Endothelial cell of umbilical vein (primary cell): Measurements from ENCODE around the gene MEF2D. TPM values are rescaled to one million over a fixed set of nuclear protein-coding genes. Genes with fewer than 3 reads are reported as not detected.

ENCODE experiments used
- BruUV-seq: library from RNA; stranded (reverse); fragments of 400-500 nt; replicated peaks from 2 replicates; lab custom pipeline; 2021; lab: Mats Ljungman, UMichigan
- CTCF ChIA-PET: fragments of 300-600, 350-600 bp; sonication (Branson Sonifier 250); formaldehyde crosslinking; loops from one replicate; lab custom pipeline; 2021; ENCODE audit warnings: antibody characterized with exemption, inconsistent platforms; lab: Charles Lee
- POLR2A ChIA-PET: fragments of 300-600, 350-600 bp; sonication (Branson Sonifier 250); formaldehyde crosslinking; loops from one replicate; lab custom pipeline; 2021; ENCODE audit warnings: antibody characterized with exemption, inconsistent platforms; lab: Charles Lee
- DNase-seq: peaks from one replicate; pipeline ENCODE4 v3.0.0-alpha.2; 2011; ENCODE audit warnings: low read depth, low spot score
- FAIRE-seq: peaks from 2 replicates; lab custom pipeline; 2011; peaks lifted over from hg19 to GRCh38; lab: Jason Lieb, UNC
- H2AFZ ChIP-seq: 2 replicates; pipeline ENCODE4 v1.6.0; 2012; ENCODE audit warnings: low read depth, low read length, control low read depth, inconsistent platforms
- H3K27ac ChIP-seq: 2 replicates; pipeline ENCODE4 v1.5.1; 2011; ENCODE audit warnings: low read depth, mild to moderate bottlenecking, control low read depth, low read length, moderate library complexity; ENCODE audit not compliant: insufficient read depth
- H3K27me3 ChIP-seq, 2 experiments: 2 replicates each; pipeline versions ENCODE4 v1.6.0 to v1.6.1; 2011; ENCODE audit warnings: low read length in 2 of 2, mixed read lengths in 1 of 2; ENCODE audit not compliant: control insufficient read depth in 2 of 2, insufficient read depth in 2 of 2
- H3K36me3 ChIP-seq, 2 experiments: 2 replicates in 1 of 2; 3 replicates in 1 of 2; pipeline ENCODE4 v1.5.1; 2011; ENCODE audit warnings: low read length in 2 of 2, mild to moderate bottlenecking in 1 of 2, moderate library complexity in 1 of 2; ENCODE audit not compliant: control insufficient read depth in 2 of 2, insufficient read depth in 2 of 2; ENCODE audit errors: extremely low read depth in 1 of 2
- H3K4me1 ChIP-seq: 3 replicates; pipeline ENCODE4 v1.5.1; 2011; ENCODE audit warnings: mild to moderate bottlenecking, low read length; ENCODE audit not compliant: control insufficient read depth, insufficient read depth; ENCODE audit errors: extremely low read depth
- H3K4me2 ChIP-seq: 2 replicates; pipeline ENCODE4 v1.6.1; 2011; ENCODE audit warnings: low read length, control low read depth, mixed read lengths; ENCODE audit not compliant: insufficient read depth
- H3K4me3 ChIP-seq, 3 experiments: fragments of 200-600 bp in 1 of 3; sonication (generic), shearing (Covaris generic) in 1 of 3; replicated peaks in 1 of 3; 2 replicates each; pipeline ENCODE4 v1.5.1; 2011 to 2016; ENCODE audit warnings: control low read depth in 3 of 3, low read length in 3 of 3, mild to moderate bottlenecking in 2 of 3, inconsistent platforms in 1 of 3, low read depth in 1 of 3, moderate library complexity in 1 of 3; ENCODE audit not compliant: insufficient read depth in 1 of 3
- H3K79me2 ChIP-seq: 2 replicates; pipeline ENCODE4 v1.6.0; 2012; ENCODE audit warnings: low read length, inconsistent platforms; ENCODE audit not compliant: control insufficient read depth, insufficient read depth
- H3K9ac ChIP-seq: replicated peaks from 2 replicates; pipeline ENCODE3; 2011; ENCODE audit warnings: low read length, control low read depth; ENCODE audit not compliant: insufficient read depth; ENCODE audit errors: extremely low read depth
- H3K9me1 ChIP-seq: replicated peaks from 3 replicates; pipeline ENCODE4 v1.6.0; 2011; ENCODE audit warnings: mild to moderate bottlenecking, low read length; ENCODE audit not compliant: control insufficient read depth, insufficient read depth; ENCODE audit errors: extremely low read depth
- H3K9me3 ChIP-seq: replicated peaks from 2 replicates; pipeline ENCODE4 v1.5.1; 2012; ENCODE audit warnings: low read length, inconsistent platforms; ENCODE audit not compliant: control insufficient read depth, insufficient read depth
- H4K20me1 ChIP-seq: replicated peaks from 2 replicates; pipeline ENCODE3; 2011; ENCODE audit warnings: mild to moderate bottlenecking, low read length; ENCODE audit not compliant: control insufficient read depth, insufficient read depth; ENCODE audit errors: extremely low read depth
- CTCF ChIP-seq, 2 donors: IDR thresholded peaks; 1 replicate in 1 of 2; 2 replicates in 1 of 2; pipeline ENCODE4 v1.5.1; 2011; ENCODE audit warnings: low read length in 2 of 2, mild to moderate bottlenecking in 2 of 2, moderate library complexity in 2 of 2, control low read depth in 1 of 2, inconsistent platforms in 1 of 2, low read depth in 1 of 2; ENCODE audit not compliant: insufficient read depth in 1 of 2; ENCODE audit errors: extremely low read depth in 1 of 2
- EZH2 ChIP-seq: IDR thresholded peaks from 2 replicates; pipeline ENCODE4 v1.6.1; 2012; ENCODE audit warnings: borderline replicate concordance, low read depth, mild to moderate bottlenecking, moderate library complexity, low read length, inconsistent platforms; ENCODE audit not compliant: severe bottlenecking
- FOS ChIP-seq: IDR thresholded peaks from 2 replicates; pipeline ENCODE4 v1.6.1; 2011; ENCODE audit warnings: mild to moderate bottlenecking, low read length, moderate library complexity, borderline replicate concordance; ENCODE audit not compliant: insufficient read depth
- GATA2 ChIP-seq: IDR thresholded peaks from 2 replicates; pipeline ENCODE4 v1.7.0; 2011; ENCODE audit warnings: low read depth, mild to moderate bottlenecking, moderate library complexity, mixed read lengths, low read length; ENCODE audit not compliant: insufficient read length, insufficient read depth
- JUN ChIP-seq: IDR thresholded peaks from 2 replicates; pipeline ENCODE4 v1.6.1; 2011; ENCODE audit warnings: borderline replicate concordance, low read depth; ENCODE audit not compliant: insufficient read length, insufficient read depth
- MAX ChIP-seq: IDR thresholded peaks from 2 replicates; pipeline ENCODE4 v1.6.1; 2011; ENCODE audit not compliant: insufficient read depth, insufficient read length
- MYC ChIP-seq: IDR thresholded peaks from one replicate; pipeline ENCODE4 v1.6.1; 2011; ENCODE audit warnings: mild to moderate bottlenecking, low read depth, low read length
- POLR2A ChIP-seq: IDR thresholded peaks from 2 replicates; pipeline ENCODE4 v1.6.1; 2012; ENCODE audit warnings: low read depth, mild to moderate bottlenecking, control low read depth, low read length
- POLR2AphosphoS5 ChIP-seq: IDR thresholded peaks from 2 replicates; pipeline ENCODE4 v1.6.1; 2012; ENCODE audit warnings: low read depth, mild to moderate bottlenecking, control low read depth, low read length, moderate library complexity; ENCODE audit not compliant: insufficient read depth
- dilution Hi-C: fragments of 300-500 bp; cut with MboI; formaldehyde crosslinking; loops from one replicate; pipeline ENCODE4 v1.15.0; 2019; ENCODE audit warnings: low sequenced_read_pairs; ENCODE audit not compliant: extremely low pct_ligation_motif_present
- intact Hi-C: fragments of 100-400 bp; cut with micrococcal nuclease; formaldehyde crosslinking; loops from one replicate; pipeline ENCODE4 v1.10.0; 2022
- polyA plus RNA-seq, 4 experiments: library from polyadenylated mRNA; depleted of rRNA in 3 of 4; stranded (reverse) in 3 of 4; unstranded in 1 of 4; fragments of >200 nt; gene quantifications; 2 replicates each; pipeline versions ENCODE4 v1.2.1 to v1.2.3, GENCODE V29; 2011 to 2012; ENCODE audit warnings: missing spikeins in 1 of 4
- total RNA-seq: library from RNA; stranded (reverse); gene quantifications from 2 replicates; pipeline ENCODE4 v1.2.3, GENCODE V29; 2021

The MEF2D gene
- total and polyA plus RNA-seq, 2 donors (not counting 3 experiments of a cell fraction or from before 2014, with no cell fraction given) = 45.4 to 52.2 TPM

GRCh38 chr1:156504821-156505678 is 4.5 kb upstream of the MEF2D start:
- H3K4me1 ChIP-seq = peaks cover 38% of the 10 kb centered on the region
- H3K9ac ChIP-seq = peak overlapping the region; percentile 98
- peak overlapping the region; percentile 67 for H2AFZ ChIP-seq
- FAIRE-seq (peak; percentile 99), DNase-seq (peak; percentile 98)
- no peaks in the 10 kb centered on the region for H4K20me1 ChIP-seq
- H3K27me3 ChIP-seq = no peaks in the 10 kb centered on the region
- dilution Hi-C loops = no loop called here
- H3K4me2 ChIP-seq = peak overlapping the region; percentile 26
- CTCF ChIA-PET = interaction anchor here (0.9 to 1.4 kb wide), 6 partner anchors 9 to 119 kb away, joined by 3 to 21 read pairs (median 4); no protein-coding TSS in a partner anchor
- peaks cover 5% of the 10 kb centered on the region for H3K79me2 ChIP-seq
- TF ChIP-seq MAX = peak; percentile 61
- peak; percentile 23 for TF ChIP-seq POLR2A
- TF ChIP-seq POLR2AphosphoS5 = peak; percentile 93
- no peak for TF ChIP-seq EZH2
- no peak for TF ChIP-seq GATA2
- peak; percentile 34 for TF ChIP-seq FOS
- TF ChIP-seq JUN = no peak
- TF ChIP-seq CTCF (IDR thresholded peaks at IDR 0.05; ENCODE audit: extremely low read depth in 1 of 2, insufficient read depth in 1 of 2, low read depth in 1 of 2, low read length in 2 of 2) = no peak
- TF ChIP-seq MYC = no peak
- peak overlapping the region in 1 of 3 experiments; percentile 3 for H3K4me3 ChIP-seq
- no TSS peak for BruUV-seq
- no peaks in the 10 kb centered on the region for H3K9me1 ChIP-seq
- H3K27ac ChIP-seq = peak overlapping the region; percentile 100
- H3K36me3 ChIP-seq = no peaks in the 10 kb centered on the region
- intact Hi-C loops = loop anchor here (1.0 to 10.0 kb wide), 6 partner anchors 25 to 390 kb away; partner anchors contain the start of genes CCT3, NAXE, PEAR1 and TSACC
- no peaks in the 10 kb centered on the region for H3K9me3 ChIP-seq
- POLR2A ChIA-PET = interaction anchor here (0.6 to 1.4 kb wide), 3 partner anchors 14 to 48 kb away, joined by 3 to 5 read pairs (median 4); no protein-coding TSS in a partner anchor
